Esophagus squamous epithelium (tissue), 4 donors: Measurements from ENCODE around the gene CCNE1.

ENCODE experiments used
- POLR2A ChIP-seq, 4 donors: fragments of 450-650 bp; IDR thresholded peaks; one replicate each; pipeline ENCODE4 v1.6.1; 2017; ENCODE audit warnings: antibody characterized with exemption in 4 of 4, mild to moderate bottlenecking in 4 of 4, moderate library complexity in 3 of 4
- TF ChIP-seq, protein P1 (sequence below), 6 experiments: fragments of 450-650 bp in 4 of 6; fragments of 200-600 bp in 2 of 6; sonication (generic) in 2 of 6; IDR thresholded peaks; one replicate each; pipeline ENCODE4 v1.5.1; 2016 to 2019; ENCODE audit warnings: antibody characterized with exemption in 6 of 6, mild to moderate bottlenecking in 4 of 6, moderate library complexity in 4 of 6

- TF ChIP-seq, protein P1, sequence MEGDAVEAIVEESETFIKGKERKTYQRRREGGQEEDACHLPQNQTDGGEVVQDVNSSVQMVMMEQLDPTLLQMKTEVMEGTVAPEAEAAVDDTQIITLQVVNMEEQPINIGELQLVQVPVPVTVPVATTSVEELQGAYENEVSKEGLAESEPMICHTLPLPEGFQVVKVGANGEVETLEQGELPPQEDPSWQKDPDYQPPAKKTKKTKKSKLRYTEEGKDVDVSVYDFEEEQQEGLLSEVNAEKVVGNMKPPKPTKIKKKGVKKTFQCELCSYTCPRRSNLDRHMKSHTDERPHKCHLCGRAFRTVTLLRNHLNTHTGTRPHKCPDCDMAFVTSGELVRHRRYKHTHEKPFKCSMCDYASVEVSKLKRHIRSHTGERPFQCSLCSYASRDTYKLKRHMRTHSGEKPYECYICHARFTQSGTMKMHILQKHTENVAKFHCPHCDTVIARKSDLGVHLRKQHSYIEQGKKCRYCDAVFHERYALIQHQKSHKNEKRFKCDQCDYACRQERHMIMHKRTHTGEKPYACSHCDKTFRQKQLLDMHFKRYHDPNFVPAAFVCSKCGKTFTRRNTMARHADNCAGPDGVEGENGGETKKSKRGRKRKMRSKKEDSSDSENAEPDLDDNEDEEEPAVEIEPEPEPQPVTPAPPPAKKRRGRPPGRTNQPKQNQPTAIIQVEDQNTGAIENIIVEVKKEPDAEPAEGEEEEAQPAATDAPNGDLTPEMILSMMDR (IDR thresholded peaks at IDR 0.05) = no peak
- no peak for TF ChIP-seq POLR2A (IDR thresholded peaks at IDR 0.05)
These were observed 54.2 kb downstream of the CCNE1 start for GRCh38 chr19:29866011-29866410.
